H1 (cell line): ENCODE measurements around the gene TMPRSS9.

Source experiments
- CEBPB ChIP-seq: IDR thresholded peaks from 2 replicates; pipeline ENCODE4 v1.6.1; 2012; ENCODE audit warnings: low read depth, low read length
- CREB1 ChIP-seq: IDR thresholded peaks from 2 replicates; pipeline ENCODE4 v1.6.1; 2012; ENCODE audit warnings: inconsistent platforms
- EZH2 ChIP-seq: fragments of 200-600 bp; sonication (generic); IDR thresholded peaks from 2 replicates; pipeline ENCODE4 v1.7.1; 2012; ENCODE audit warnings: low read depth, mild to moderate bottlenecking, moderate library complexity, low read length, inconsistent platforms; ENCODE audit not compliant: severe bottlenecking
- GABPA ChIP-seq: IDR thresholded peaks from 2 replicates; pipeline ENCODE4 v1.6.1; 2011; ENCODE audit warnings: mild to moderate bottlenecking, low read length, moderate library complexity, borderline replicate concordance; ENCODE audit not compliant: insufficient read depth
- JUN ChIP-seq: IDR thresholded peaks from 2 replicates; pipeline ENCODE4 v1.6.1; 2011; ENCODE audit warnings: low read depth, mild to moderate bottlenecking, improper control_type of control experiment, low read length
- NRF1 ChIP-seq: IDR thresholded peaks from 2 replicates; pipeline ENCODE4 v1.6.1; 2011; ENCODE audit warnings: mild to moderate bottlenecking, low read depth, low read length, improper control_type of control experiment
- POLR2AphosphoS5 ChIP-seq: IDR thresholded peaks from 2 replicates; pipeline ENCODE4 v1.6.1; 2011; ENCODE audit warnings: low read depth, low read length
- RAD21 ChIP-seq, 2 experiments: IDR thresholded peaks in 1 of 2; conservative IDR thresholded peaks in 1 of 2; 2 replicates each; pipeline ENCODE4 v1.6.1; 2011; ENCODE audit warnings: low read depth in 2 of 2, low read length in 2 of 2, improper control_type of control experiment in 1 of 2, inconsistent platforms in 1 of 2, mild to moderate bottlenecking in 1 of 2, moderate library complexity in 1 of 2
- RXRA ChIP-seq: IDR thresholded peaks from 2 replicates; pipeline ENCODE4 v1.6.1; 2011; ENCODE audit warnings: low read depth, mild to moderate bottlenecking, low read length, moderate library complexity; ENCODE audit not compliant: insufficient read depth
- TAF1 ChIP-seq: IDR thresholded peaks from 2 replicates; pipeline ENCODE4 v1.6.1; 2011; ENCODE audit warnings: mild to moderate bottlenecking, low read depth, low read length
- TEAD4 ChIP-seq: IDR thresholded peaks from 2 replicates; pipeline ENCODE4 v1.6.1; 2012; ENCODE audit warnings: low read depth, low read length, inconsistent platforms, mixed read lengths
- TF ChIP-seq, protein P1 (sequence below), 3 experiments: IDR thresholded peaks; 1 replicate in 2 of 3; 2 replicates in 1 of 3; pipeline versions ENCODE4 v1.5.1 to v1.6.1; 2011; ENCODE audit warnings: low read length in 3 of 3, mild to moderate bottlenecking in 3 of 3, inconsistent platforms in 2 of 3, low read depth in 1 of 3, moderate library complexity in 1 of 3; ENCODE audit not compliant: insufficient read depth in 1 of 3; ENCODE audit errors: control extremely low read depth in 1 of 3

- no peak for TF ChIP-seq TAF1
- no peak for TF ChIP-seq GABPA
- TF ChIP-seq CREB1, result no peak
- no peak for TF ChIP-seq NRF1
- TF ChIP-seq RXRA, result no peak
- TF ChIP-seq, protein P1, sequence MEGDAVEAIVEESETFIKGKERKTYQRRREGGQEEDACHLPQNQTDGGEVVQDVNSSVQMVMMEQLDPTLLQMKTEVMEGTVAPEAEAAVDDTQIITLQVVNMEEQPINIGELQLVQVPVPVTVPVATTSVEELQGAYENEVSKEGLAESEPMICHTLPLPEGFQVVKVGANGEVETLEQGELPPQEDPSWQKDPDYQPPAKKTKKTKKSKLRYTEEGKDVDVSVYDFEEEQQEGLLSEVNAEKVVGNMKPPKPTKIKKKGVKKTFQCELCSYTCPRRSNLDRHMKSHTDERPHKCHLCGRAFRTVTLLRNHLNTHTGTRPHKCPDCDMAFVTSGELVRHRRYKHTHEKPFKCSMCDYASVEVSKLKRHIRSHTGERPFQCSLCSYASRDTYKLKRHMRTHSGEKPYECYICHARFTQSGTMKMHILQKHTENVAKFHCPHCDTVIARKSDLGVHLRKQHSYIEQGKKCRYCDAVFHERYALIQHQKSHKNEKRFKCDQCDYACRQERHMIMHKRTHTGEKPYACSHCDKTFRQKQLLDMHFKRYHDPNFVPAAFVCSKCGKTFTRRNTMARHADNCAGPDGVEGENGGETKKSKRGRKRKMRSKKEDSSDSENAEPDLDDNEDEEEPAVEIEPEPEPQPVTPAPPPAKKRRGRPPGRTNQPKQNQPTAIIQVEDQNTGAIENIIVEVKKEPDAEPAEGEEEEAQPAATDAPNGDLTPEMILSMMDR (IDR thresholded peaks at IDR 0.05; ENCODE audit: control extremely low read depth in 1 of 3, insufficient read depth in 1 of 3, low read depth in 1 of 3, low read length in 3 of 3), result no peak
- no peak for TF ChIP-seq CEBPB
- TF ChIP-seq EZH2, result no peak
- TF ChIP-seq RAD21 (IDR thresholded peaks at IDR 0.05 in 1 of 2, conservative IDR thresholded peaks at IDR 0.05 in 1 of 2; ENCODE audit: low read depth in 2 of 2, low read length in 2 of 2), result no peak
- no peak for TF ChIP-seq POLR2AphosphoS5
- TF ChIP-seq JUN, result no peak
- TF ChIP-seq TEAD4, result no peak
These were observed 81.2 kb downstream of the TMPRSS9 start for GRCh38 chr19:2441096-2441752.
